GM18873 (cell line): ENCODE results near the gene WDR27.
A peak's percentile ranks its signal among the peaks of the same experiment; 100 is the strongest.
"Not testable (repeated sequence)": the region's sequence is repeated elsewhere in the genome, so short reads cannot be mapped to it uniquely, and the experiment has no call there.

Experiments used
- ATAC-seq: cut with Tn5 transposase; IDR thresholded peaks from one replicate; pipeline ENCODE4 v1.9.1; 2021; ENCODE audit warnings: mild to moderate bottlenecking, moderate library complexity, moderate number of reproducible peaks; ENCODE audit not compliant: unreplicated experiment, low FRiP score

WDR27 gene

GRCh38 chr6:169666441-169666840, 35.4 kb downstream of the WDR27 start:
- ATAC-seq, result no peak

DNA sequence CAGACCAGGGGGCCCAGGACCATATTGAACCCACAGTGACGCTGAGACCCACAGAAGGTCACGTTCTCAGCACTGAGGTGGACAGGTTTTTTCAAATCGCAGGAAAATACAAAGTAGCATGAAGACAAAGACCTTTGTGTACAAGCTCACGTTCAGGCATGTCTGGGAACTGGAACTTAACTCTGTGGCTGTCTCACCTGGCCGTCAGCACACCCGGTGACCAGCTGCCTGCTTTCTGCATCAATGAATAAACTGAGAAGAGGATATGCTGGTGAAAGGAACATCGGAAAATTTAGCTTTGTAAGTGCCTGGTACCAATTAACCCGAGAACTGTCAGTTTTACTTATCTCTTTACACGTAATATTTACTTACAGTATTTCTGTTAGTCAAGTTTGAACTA, 36.5 kb downstream of the WDR27 start:
- ATAC-seq, result no peak

DNA sequence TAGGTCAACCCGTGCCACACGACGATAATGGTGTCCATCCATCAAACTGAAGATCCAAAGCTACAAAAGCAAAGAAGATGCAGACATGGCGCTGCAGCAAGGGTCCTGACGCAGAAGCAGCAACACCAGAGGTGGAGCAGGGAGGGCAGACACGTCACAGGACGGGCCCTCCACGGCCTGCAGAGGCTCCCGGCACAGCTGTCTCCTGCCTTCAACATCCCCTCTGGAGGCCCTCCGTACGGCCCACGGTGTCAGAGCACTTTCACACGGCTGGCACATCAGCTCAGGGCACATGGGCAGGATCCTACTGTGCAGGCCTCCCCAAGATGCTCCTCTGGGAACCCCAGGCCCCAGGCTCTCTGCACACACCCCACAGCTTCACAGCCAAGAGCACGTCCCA, 37.6 kb downstream of the WDR27 start:
- no peak for ATAC-seq

DNA sequence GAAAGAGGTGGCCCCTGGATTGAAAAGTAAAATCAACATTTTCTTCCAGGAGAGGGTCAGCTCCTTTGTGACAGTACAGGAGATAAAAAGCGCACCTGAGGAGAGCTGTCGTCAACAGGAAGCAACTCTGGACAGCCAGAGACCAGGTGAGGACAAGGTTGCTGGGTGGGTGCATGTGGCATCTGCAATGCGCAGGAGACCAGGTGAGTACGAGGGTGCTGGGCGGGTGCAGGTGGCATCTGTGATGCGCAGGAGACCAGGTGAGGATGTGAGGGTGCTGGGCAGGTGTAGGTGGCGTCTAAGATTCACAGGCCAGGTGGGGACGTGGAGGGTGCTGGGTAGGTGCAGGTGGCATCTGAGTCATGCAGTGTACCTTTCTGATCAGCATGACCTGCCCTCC, 38.4 kb downstream of the WDR27 start:
- no peak for ATAC-seq

GRCh38 chr6:169661391-169661756, 40.5 kb downstream of the WDR27 start:
- no peak for ATAC-seq

DNA sequence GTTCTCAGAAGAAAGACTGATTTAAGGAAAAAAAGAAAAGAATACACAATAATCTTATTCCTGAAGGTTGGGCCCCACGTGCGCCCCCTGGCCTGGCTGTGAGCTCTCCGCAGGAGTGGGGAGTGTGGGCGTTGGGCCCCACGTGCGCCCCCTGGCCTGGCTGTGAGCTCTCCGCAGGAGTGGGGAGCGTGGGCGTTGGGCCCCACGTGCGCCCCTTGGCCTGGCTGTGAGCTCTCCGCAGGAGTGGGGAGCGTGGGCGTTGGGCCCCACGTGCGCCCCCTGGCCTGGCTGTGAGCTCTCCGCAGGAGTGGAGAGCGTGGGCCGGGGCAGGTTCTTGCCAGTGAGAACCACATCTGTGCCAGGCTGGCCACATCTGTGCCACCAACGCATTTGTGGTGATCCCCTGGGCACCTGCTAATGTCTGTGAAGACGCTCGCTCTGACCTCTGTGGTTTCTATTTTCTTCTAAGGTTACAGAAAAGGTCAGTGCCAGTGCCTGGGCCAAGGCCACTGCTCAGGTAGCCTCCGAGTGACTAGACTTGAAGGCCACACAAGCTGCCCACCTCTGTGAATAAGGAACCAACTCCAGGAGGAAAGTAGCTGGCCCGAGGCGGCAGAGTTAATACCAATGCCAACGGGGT, 41.0 kb downstream of the WDR27 start:
- no peak for ATAC-seq

DNA sequence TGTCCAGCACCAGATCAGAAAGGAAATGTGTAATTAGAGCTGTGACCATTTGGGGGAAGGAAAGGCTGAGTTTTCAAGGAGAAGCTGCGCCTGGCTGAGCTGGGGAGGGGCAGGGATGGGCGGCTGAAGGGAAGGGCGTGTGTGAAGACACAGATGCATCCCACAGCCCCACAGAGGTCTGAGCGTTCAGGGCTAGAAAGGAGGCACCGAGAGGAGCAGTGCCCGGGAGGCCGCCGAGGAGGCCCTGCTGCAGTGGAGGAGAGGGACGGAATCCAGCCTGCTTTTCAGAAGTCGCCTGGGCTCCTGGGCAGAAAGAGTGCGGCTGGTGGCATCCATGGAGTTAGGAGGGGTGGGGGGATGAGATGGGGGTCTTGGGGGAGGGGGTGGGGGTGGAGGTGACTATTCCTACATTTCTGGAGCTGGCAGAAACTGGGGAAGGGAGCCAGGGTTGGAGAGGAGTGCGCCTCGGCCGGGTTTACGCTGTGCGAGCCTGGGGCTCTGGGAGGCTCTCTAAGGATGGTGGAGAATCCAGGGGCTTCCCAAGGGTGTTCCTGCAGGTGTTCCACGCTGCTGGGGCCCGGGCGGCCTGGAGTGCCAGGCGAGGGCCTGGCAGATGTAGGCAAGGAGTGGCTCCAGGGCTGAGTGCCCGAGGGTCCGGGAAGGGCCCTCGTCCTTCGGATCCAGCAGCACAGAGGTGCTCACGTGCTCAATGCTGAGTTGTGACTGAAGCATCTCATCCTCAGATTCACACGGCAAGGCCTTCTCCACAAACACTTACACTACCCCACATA, 41.8 kb downstream of the WDR27 start:
- ATAC-seq, result no peak

- ATAC-seq, result no peak
These were observed 44.6 kb downstream of the WDR27 start for GRCh38 chr6:169657284-169657610.

GRCh38 chr6:169656546-169657283, 45.1 kb downstream of the WDR27 start:
- no peak for ATAC-seq

DNA sequence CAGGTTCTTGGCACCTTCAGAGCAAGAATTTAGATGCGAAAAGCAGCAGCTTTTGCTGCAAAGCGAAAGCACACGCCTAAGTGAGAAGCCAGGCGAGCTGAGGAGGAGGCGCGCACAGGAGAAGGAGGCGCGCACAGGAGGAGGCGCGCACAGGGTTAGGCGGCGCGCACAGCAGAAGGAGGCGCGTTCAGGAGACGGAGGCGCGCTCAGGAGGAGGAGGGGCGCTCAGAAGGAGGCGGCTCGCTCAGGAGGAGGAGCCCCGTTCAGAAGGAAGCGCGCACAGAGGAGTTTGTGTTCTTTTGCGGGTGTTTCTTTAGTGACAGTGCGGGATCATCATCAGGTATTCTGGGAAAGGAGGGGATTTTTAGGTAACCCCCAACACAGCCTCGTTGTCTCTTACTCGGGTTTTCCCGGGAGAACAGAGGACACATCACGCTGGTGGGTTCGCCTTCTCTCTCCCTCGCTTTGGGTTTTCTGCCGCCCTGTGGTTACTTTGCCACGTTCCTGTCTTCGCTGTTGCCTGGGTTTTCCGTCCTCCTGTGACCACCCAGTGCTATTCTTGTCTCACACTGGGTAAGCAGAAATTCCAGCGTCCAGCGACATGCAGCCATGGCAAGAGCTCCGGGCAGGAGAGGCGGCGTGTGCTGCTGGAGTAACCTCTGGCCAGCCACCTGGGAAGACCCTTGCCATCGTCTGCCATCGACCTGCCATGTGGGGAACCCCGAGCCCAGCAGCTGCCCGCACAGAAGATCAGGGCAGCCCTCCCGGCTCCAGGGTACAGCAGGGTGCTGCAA, 47.0 kb downstream of the WDR27 start:
- peak; percentile 49 for ATAC-seq

DNA sequence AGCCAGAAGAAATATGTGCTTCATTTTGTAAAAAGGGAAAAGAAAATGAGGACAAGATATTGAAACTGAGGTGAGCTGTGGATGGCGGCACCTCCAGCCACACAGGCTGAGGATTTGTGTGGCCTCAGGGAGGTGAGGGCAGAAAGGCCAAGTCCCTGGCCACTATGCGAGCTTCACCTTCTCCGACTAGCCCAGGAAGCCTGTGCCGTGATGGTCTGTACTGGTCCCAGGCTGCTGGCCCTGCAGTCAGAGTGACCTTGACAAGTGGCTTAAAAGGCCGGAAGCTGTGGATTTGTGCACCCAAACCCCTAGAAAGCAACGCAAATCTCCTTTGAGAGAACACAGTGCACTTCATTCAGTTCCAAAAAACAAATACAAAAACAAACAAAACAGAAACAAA, 48.1 kb downstream of the WDR27 start:
- no peak for ATAC-seq

- ATAC-seq, result no peak
These were observed 48.9 kb downstream of the WDR27 start for GRCh38 chr6:169652896-169653295.

DNA sequence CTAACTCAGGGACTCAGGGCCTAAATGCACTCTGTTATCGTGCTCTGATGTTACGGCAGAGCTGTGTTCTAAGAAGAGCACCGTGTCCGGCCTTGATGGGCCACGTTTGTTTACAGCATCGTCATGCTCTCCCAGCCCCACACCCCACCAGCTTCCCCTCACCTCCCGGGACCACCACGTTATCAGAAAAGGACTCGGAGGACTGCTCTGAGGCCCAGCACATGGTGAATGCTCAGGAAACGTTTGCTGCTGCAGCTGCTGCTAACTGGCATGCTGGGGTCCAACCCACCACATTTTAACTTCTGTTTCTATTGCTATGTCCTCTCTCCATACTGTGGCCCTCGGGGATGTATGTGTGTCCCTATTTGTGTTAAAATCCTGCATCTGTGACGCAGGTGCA, 50.3 kb downstream of the WDR27 start:
- ATAC-seq, result no peak

DNA sequence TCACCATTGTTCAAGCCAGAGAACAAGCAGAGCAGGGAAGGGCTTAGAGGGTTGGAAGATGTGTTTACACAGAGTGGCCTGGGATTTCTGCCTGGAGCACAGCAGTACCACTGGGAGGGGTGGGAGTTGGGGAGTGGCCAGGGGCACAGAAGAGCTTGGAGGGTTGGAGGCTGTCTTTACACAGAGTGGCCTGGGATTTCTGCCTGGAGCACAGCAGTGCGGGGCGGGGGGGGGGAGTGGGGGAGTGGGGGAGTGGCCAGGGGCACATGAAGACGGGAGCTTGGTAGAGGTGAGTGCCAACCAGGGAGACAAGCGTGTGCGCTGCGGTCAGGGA, 50.9 kb downstream of the WDR27 start:
- no peak for ATAC-seq

GRCh38 chr6:169650241-169650958, 51.4 kb downstream of the WDR27 start:
- no peak for ATAC-seq

DNA sequence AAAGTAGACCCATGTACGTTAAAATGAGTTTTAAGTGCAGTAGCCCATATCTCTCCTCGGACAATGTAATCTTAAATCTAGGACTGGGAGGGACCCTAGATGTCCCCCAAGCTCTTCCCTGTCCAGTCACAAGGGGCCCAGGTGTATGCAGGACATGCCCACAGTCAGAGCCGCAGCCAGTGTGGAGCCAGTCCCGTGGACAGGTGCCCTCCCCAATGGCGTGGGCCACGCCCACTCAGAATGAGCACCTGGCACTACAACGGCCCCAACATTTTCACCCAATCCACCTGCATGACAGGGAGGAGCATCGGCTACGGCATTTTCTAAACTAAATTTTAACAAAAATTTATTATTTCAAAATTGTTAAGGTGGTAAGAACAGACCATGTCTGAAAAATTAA, 53.2 kb downstream of the WDR27 start:
- no peak for ATAC-seq

DNA sequence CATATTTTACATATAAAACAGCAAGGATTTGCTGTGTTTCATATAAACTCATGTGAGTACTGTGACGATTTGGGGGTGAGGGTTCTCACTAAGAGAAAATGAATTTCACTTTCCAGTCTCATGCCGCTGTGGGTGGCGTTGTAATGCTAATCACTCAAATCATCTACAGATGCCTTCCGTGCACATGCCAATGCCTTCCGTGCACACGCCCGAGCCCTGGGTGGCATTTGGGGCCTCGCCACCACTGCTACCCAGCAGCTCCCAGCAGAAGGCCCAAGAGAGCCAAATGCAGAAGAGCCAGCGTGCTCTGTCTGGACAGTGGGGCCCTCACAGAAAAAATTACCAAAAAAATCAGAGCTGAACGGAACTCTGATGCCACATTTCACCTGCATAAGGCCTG, 53.7 kb downstream of the WDR27 start:
- no peak for ATAC-seq

GRCh38 chr6:169647637-169648036, 54.2 kb downstream of the WDR27 start:
- no peak for ATAC-seq

DNA sequence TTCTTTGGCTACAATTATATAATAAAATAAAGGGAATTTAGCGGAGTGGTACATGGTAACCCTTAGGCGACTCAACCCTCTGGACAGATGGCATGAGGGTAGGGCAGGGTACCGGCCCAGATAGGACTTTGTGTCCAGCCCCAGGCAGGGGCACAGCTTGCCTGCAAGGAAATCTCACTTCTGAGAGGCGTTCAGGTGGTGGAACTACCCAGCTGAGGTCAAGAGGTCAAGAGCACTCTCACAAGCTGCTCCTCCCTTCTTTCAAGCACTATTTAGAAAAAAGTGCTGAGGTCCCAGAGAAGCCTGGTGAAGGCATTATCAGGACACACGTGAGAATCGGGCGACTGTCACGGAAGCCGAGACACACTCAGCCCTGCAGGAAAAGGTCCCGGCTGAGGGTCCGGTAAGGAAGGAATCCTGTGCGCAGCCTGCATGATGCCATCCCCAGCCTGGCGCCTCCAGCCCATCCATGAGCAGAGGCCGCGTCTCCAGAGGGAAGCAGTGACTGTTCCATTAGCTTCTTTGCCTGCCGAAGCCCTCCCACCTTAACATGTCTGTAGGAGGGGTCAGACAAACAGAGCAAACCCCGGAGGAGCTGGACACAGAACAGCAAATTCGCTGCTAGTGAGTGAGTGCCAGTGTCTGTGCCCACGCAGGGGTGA, 54.8 kb downstream of the WDR27 start:
- no peak for ATAC-seq

DNA sequence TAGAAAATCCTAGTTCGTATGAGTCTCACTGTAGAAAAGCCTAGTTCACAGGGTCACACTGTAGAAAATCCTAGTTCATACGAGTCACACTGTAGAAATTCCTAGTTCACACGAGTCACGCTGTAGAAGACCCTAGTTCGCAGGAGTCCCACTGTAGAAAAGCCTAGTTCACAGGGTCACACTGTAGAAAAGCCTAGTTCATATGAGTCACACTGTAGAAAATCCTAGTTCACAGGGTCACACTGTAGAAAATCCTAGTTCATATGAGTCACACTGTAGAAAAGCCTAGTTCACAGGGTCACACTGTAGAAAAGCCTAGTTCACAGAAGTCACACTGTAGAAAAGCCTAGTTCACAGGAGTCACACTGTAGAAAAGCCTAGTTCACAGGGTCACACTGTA, 56.4 kb downstream of the WDR27 start:
- ATAC-seq, result not testable (repeated sequence)
